ENCODE results near the gene SKAP1. TPM values are rescaled to one million over a fixed set of nuclear protein-coding genes. Genes with fewer than 3 reads are reported as not detected.
"Not testable (repeated sequence)": the region's sequence is repeated elsewhere in the genome, so short reads cannot be mapped to it uniquely, and the experiment has no call there.

Gene SKAP1
- total RNA-seq, 1 donor from 2014 or later, result not detected

DNA sequence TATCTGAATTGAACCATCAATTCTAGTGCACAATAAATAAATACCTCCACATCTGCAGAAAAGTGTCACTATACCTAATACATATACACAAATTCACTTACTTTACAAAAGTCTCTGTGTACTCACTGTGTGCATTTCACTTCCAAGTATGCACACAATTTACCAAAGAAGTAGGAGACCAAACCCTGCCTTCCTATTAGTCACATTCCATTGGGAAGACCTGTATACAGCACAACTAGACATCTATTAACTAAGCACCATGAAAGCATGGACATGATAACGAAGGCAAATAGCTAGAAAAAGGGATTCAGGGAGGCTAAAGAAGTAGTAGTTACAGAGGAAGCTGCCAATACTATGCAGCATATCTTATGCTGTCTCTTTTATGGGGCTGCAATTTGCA lies 183.0 kb downstream of the SKAP1 start:
- Mint-ChIP-seq H3K36me3 (ENCODE audit: low read depth, unreplicated experiment) (no peaks in the 10 kb centered on the region), H3K4me3 (ENCODE audit: unreplicated experiment) (no peak overlapping the region), H3K4me1 (ENCODE audit: low read depth, unreplicated experiment) (peaks cover 23% of the 10 kb centered on the region), H3K27ac (ENCODE audit: unreplicated experiment) (no peak overlapping the region), H3K9me3 (ENCODE audit: unreplicated experiment) (no peaks in the 10 kb centered on the region), H3K27me3 (ENCODE audit: low read depth, unreplicated experiment) (peaks cover 1% of the 10 kb centered on the region)
- TF ChIP-seq EZH2 (IDR thresholded peaks at IDR 0.05; ENCODE audit: insufficient read depth, low read length), result no peak
- TF ChIP-seq, protein P1, sequence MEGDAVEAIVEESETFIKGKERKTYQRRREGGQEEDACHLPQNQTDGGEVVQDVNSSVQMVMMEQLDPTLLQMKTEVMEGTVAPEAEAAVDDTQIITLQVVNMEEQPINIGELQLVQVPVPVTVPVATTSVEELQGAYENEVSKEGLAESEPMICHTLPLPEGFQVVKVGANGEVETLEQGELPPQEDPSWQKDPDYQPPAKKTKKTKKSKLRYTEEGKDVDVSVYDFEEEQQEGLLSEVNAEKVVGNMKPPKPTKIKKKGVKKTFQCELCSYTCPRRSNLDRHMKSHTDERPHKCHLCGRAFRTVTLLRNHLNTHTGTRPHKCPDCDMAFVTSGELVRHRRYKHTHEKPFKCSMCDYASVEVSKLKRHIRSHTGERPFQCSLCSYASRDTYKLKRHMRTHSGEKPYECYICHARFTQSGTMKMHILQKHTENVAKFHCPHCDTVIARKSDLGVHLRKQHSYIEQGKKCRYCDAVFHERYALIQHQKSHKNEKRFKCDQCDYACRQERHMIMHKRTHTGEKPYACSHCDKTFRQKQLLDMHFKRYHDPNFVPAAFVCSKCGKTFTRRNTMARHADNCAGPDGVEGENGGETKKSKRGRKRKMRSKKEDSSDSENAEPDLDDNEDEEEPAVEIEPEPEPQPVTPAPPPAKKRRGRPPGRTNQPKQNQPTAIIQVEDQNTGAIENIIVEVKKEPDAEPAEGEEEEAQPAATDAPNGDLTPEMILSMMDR (IDR thresholded peaks at IDR 0.05; ENCODE audit: insufficient read depth, low read depth, low read length), result no peak
- H3K27ac ChIP-seq (ENCODE audit: low read depth, low read length), result no peak overlapping the region
- H3K4me2 ChIP-seq (ENCODE audit: low read length), result no peak overlapping the region
- H3K27me3 ChIP-seq (ENCODE audit: insufficient read depth, low read length), result no peaks in the 10 kb centered on the region
- no peak overlapping the region for H3K9ac ChIP-seq (ENCODE audit: low read length)
- no peak overlapping the region for H3K4me3 ChIP-seq (ENCODE audit: insufficient read depth, low read depth, low read length)
- FAIRE-seq (no peak), DNase-seq (ENCODE audit: low read depth) (no peak)
- no peaks in the 10 kb centered on the region for H3K79me2 ChIP-seq (ENCODE audit: insufficient read depth, low read length)
- H3K9me3 ChIP-seq (ENCODE audit: insufficient read depth, low read depth, low read length), result no peaks in the 10 kb centered on the region
- no peak overlapping the region for H2AFZ ChIP-seq (ENCODE audit: low read depth, low read length)
- no peaks in the 10 kb centered on the region for H4K20me1 ChIP-seq (ENCODE audit: insufficient read depth, low read length)
- peaks cover 8% of the 10 kb centered on the region for H3K4me1 ChIP-seq (ENCODE audit: insufficient read depth, low read length)
- H3K36me3 ChIP-seq (ENCODE audit: insufficient read depth, low read length), result no peaks in the 10 kb centered on the region

DNA sequence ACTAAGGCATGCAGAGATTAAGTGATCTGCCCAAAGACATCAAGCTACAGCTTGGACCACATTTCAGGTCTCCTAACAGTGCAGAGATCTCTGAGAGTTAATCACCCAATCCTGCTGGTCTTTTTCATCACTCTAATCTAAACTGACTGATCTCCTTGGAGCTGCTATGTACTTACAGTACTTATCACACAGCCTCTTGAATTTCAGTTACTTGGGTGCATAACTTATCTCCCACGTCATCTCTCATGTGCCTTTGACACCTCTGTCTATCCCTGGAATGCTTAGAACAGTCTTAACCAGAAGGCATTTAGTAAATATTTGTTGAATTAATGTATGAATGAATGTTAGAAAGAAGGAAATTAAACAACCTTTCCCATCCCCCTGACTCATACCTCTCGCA lies 183.4 kb downstream of the SKAP1 start:
- Histone ChIP-seq H3K79me2 (ENCODE audit: insufficient read depth, low read length) (no peaks in the 10 kb centered on the region), H3K4me1 (ENCODE audit: insufficient read depth, low read length) (peaks cover 12% of the 10 kb centered on the region), H4K20me1 (ENCODE audit: insufficient read depth, low read length) (no peaks in the 10 kb centered on the region), H3K27ac (ENCODE audit: low read depth, low read length) (no peak overlapping the region), H3K27me3 (ENCODE audit: insufficient read depth, low read length) (no peaks in the 10 kb centered on the region), H3K4me2 (ENCODE audit: low read length) (no peak overlapping the region), H3K9ac (ENCODE audit: low read length) (no peak overlapping the region), H3K4me3 (ENCODE audit: insufficient read depth, low read depth, low read length) (no peak overlapping the region), H3K9me3 (ENCODE audit: insufficient read depth, low read depth, low read length) (no peaks in the 10 kb centered on the region), H3K36me3 (ENCODE audit: insufficient read depth, low read length) (no peaks in the 10 kb centered on the region), H2AFZ (ENCODE audit: low read depth, low read length) (no peak overlapping the region)
- peak; percentile 59 for DNase-seq (ENCODE audit: low read depth)
- no peak for FAIRE-seq
- H3K27me3 Mint-ChIP-seq (ENCODE audit: low read depth, unreplicated experiment), result no peaks in the 10 kb centered on the region
- TF ChIP-seq, protein P1 (IDR thresholded peaks at IDR 0.05; ENCODE audit: insufficient read depth, low read depth, low read length), result no peak
- TF ChIP-seq EZH2 (IDR thresholded peaks at IDR 0.05; ENCODE audit: insufficient read depth, low read length), result no peak
- H3K9me3 Mint-ChIP-seq (ENCODE audit: unreplicated experiment), result no peaks in the 10 kb centered on the region
- H3K4me1 Mint-ChIP-seq (ENCODE audit: low read depth, unreplicated experiment), result peaks cover 26% of the 10 kb centered on the region
- H3K36me3 Mint-ChIP-seq (ENCODE audit: low read depth, unreplicated experiment), result no peaks in the 10 kb centered on the region
- H3K4me3 Mint-ChIP-seq (ENCODE audit: unreplicated experiment), result no peak overlapping the region
- no peak overlapping the region for H3K27ac Mint-ChIP-seq (ENCODE audit: unreplicated experiment)

GRCh38 chr17:48245465-48246033 lies 184.5 kb downstream of the SKAP1 start:
- H3K27me3 ChIP-seq (ENCODE audit: insufficient read depth, low read length); H3K36me3 Mint-ChIP-seq (ENCODE audit: low read depth, unreplicated experiment); H3K4me3 ChIP-seq (ENCODE audit: insufficient read depth, low read depth, low read length); H3K27me3 Mint-ChIP-seq (ENCODE audit: low read depth, unreplicated experiment); H4K20me1 ChIP-seq (ENCODE audit: insufficient read depth, low read length); H3K36me3 ChIP-seq (ENCODE audit: insufficient read depth, low read length); H3K9me3 Mint-ChIP-seq (ENCODE audit: unreplicated experiment); H3K79me2 ChIP-seq (ENCODE audit: insufficient read depth, low read length); H2AFZ ChIP-seq (ENCODE audit: low read depth, low read length); H3K27ac ChIP-seq (ENCODE audit: low read depth, low read length); H3K9me3 ChIP-seq (ENCODE audit: insufficient read depth, low read depth, low read length); H3K4me3 Mint-ChIP-seq (ENCODE audit: unreplicated experiment); DNase-seq (ENCODE audit: low read depth); H3K9ac ChIP-seq (ENCODE audit: low read length); H3K27ac Mint-ChIP-seq (ENCODE audit: unreplicated experiment); FAIRE-seq; H3K4me2 ChIP-seq (ENCODE audit: low read length): not testable (repeated sequence)
- H3K4me1 ChIP-seq (ENCODE audit: insufficient read depth, low read length), result peaks cover 23% of the 10 kb centered on the region
- peaks cover 35% of the 10 kb centered on the region for H3K4me1 Mint-ChIP-seq (ENCODE audit: low read depth, unreplicated experiment)
